GM19397 (cell line): Measurements from ENCODE around the gene TMEM271.

Source experiments
- ATAC-seq: cut with Tn5 transposase; IDR thresholded peaks from one replicate; pipeline ENCODE4 v1.9.1; 2021; ENCODE audit warnings: mild to moderate bottlenecking, moderate library complexity; ENCODE audit not compliant: unreplicated experiment

TMEM271 gene, protein sequence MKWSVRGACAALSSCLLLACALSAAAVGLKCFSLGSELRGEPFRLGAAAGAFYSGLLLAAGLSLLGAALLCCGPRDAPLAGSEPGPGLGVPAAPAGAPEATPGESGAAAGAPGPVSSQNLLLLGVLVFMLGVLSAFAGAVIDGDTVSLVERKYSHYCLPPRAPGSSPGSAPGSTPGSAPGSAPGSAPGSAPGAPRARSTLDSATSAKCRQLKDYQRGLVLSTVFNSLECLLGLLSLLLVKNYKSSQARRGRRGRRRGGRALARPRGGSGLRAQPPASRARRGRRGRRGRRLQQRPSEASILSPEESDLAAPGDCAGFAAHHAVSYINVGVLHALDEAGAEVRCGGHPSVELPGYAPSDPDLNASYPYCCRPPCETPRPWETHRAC

DNA sequence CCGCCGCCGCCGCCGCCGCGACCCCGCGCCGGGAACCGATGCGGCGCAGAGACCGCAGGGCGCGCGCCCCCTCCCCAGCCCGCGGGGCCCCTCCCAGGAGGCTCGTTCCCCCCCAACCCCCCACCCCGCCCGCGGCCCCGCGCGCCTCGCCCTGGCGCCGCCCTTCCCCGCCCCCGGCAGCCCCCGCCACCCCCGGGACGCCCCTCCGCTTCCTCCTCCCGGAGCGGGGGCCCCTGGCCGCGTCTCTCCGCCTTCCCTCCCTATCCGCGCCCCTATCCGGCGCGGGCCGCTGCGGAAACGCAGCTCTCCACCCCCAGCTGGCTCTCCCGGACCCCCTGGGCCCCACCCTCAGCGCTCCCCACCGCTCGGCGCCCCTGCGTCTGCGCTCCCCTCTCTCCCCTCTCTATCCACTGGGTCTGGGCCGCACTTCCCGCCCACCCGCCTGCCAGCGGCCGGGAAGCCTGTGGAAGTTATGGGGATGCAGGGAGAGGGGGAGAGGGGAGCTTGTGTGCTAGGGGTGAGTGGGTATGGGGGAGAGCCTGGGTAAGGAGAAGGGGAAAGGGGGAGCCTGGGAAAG is at the start of gene TMEM271:
Gene TMEM271, minus strand, starts transcription at position 51 of the 577 bp plus-strand sequence. CDS start 233 bp downstream, outside the sequence.
- ATAC-seq: no peak

DNA sequence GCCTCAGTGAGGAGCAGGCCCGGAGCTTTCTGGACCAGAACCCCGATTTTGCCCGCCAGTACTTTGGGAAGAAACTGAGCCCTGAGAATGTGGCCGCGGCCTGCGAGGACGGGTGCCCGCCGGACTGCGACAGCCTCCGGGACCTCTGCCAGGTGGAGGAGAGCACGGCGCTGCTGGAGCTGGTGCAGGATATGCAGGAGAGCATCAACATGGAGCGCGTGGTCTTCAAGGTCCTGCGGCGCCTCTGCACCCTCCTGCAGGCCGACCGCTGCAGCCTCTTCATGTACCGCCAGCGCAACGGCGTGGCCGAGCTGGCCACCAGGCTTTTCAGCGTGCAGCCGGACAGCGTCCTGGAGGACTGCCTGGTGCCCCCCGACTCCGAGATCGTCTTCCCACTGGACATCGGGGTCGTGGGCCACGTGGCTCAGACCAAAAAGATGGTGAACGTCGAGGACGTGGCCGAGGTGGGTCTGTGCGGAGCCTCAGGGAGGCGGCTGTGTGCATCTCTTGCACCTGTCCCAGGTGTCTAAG is 49.6 kb upstream of the TMEM271 start:
- no peak for ATAC-seq

DNA sequence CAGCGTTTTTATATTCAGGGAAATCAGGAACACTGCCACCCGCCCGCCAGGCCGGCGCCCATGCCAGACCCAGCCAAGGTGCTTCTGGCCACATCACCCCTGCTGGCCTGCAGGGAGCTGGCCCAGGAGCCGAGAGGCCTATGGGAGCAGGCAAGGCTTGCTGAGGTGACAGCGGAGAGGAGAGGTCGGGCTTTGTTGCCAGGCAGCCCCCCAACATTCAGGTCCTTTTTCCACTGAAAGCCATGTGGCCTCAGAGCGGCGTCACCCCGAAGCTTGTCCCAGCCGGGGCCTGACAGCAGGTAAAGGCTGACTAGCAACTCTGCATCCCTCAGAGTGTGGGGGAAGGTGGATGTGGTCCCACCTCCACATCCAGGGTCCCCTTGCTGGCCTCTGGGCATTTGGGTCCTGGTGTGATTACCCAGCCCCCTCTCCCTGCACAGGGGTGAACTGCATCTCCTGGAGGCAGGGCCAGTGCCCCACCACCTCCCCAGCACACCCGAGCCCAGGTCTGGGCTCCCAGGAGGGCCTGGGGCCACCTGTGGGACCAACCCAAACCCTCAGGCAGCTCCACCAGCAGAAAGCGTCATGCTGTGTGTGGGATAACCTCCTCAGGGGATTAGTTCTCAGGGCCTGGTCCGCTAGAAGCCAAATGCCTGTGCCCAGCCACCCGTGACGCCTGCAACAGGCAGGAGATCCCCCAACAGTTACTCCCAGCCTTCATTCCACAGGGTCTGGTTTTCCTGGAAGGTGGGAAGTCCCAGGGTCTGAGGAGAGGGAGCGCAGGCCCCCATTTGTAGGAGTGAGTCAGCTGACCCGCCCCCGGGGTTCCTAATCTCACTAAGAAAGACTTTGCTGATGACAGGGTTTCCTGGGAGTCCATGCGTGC is 48.9 kb upstream of the TMEM271 start, which contains the start of gene PDE6B:
Gene PDE6B, plus strand, starts transcription at position 869 of the 886 bp plus-strand sequence. CDS start 54 bp downstream, outside the sequence.
- ATAC-seq: no peak

DNA sequence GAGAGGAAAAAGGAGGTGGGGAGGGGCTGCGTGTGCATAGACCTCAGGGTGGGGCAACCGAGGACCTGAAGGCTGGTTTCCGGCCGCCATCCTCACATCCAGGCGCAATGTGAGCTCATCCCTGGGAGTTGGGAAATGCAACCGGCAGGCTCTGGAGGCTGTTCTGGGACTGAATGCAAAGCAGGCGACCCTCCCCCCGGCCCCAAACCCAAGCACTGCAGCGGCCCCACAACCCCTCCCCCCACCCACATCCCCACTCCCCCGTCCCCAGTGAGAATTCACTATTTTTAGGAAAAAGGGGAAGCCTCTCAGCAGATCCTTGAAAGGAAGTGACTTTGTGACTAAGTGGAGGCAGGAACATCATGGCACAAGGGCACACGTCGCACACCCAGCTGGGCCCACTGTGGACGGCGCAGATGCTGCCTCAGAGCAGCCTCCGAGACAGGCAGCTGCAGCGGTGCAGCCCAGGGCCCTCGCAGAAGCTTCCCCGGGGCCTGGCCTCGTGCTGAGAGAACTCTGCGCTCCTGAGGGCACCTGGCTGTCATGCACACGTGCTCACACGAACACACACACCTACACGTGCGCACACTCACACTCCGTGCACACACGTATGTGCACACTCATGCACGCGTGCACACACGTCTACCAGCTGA is 47.9 kb upstream of the TMEM271 start:
- no peak for ATAC-seq

DNA sequence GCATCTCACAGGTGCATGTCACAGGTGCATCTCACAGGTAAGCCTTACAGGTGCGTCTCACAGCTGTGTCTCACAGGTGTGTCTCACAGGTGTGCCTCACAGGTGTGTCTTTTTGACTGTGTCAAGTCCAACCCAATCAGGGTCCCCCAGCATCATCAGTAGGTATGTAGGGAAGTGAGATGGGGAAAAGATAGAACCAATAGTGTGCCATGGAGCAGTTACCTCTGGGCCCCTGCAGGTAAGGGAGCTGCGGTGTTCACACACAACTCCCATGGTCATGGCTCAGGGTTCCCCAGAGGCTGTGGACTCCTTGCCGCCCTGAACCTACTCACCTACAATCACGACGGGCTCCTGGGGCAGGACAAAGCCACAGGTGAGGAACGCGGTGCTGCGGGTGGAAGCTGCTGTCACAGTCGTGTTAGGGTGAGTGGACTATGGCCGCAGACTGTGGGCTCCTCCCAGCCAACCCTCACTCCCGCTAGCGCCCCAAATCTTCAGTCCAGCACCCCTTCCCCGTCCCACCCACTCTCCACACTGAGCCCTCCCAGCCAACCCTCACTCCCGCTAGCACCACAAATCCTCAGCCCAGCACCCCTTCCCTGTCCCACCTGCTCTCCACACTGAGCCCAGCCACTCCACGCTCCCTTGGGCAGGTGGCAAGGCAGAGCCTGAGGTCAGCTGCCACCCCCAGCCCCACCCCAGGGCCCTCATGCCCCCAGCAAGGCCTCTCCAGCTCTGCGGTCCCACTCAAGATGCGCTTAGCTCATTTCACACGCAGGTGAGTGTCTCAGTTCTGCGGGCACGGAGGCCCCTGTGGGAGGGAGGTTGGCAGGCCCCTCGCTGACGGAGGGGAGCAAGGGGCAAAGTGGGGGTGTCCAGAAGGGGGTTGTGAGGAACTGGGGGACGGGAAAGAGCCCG is 47.2 kb upstream of the TMEM271 start:
- ATAC-seq: no peak

DNA sequence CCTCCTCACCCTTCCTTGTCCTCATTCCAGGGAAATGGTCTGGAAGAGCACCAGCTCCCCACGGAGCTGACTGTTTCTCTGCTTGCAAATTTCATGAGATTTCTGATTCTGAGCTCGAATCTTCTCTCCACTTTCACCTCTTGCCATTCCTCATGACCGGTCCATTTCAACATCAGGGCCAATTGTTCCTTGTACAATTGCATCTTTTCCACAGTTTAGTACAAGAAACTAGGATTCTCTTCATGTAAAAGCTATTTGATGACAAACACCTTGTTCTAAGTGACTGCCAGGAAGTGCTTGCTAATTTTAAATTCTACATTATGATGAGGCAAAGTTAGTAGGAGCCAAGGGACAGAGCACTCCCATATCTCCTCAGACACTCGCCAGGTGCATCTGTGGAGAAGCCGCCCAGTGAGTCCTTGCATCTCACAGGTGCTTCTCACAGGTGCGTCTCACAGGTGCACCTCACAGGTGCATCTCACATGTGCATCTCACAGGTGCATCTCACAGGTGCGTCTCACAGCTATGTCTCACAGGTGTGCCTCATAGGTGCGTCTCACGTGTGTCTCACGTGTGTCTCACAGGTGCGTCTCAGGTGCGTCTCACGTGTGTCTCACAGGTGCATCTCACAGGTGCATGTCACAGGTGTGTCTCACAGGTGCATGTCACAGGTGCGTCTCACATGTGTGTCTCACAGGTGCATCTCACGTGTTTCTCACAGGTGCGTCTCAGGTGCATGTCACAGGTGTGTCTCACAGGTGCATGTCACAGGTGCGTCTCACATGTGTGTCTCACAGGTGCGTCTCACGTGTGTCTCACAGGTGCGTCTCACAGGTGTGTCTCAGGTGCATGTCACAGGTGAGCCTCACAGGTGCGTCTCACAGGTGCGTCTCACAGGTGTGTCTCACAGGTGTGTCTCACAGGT is 46.2 kb upstream of the TMEM271 start:
- no peak for ATAC-seq

DNA sequence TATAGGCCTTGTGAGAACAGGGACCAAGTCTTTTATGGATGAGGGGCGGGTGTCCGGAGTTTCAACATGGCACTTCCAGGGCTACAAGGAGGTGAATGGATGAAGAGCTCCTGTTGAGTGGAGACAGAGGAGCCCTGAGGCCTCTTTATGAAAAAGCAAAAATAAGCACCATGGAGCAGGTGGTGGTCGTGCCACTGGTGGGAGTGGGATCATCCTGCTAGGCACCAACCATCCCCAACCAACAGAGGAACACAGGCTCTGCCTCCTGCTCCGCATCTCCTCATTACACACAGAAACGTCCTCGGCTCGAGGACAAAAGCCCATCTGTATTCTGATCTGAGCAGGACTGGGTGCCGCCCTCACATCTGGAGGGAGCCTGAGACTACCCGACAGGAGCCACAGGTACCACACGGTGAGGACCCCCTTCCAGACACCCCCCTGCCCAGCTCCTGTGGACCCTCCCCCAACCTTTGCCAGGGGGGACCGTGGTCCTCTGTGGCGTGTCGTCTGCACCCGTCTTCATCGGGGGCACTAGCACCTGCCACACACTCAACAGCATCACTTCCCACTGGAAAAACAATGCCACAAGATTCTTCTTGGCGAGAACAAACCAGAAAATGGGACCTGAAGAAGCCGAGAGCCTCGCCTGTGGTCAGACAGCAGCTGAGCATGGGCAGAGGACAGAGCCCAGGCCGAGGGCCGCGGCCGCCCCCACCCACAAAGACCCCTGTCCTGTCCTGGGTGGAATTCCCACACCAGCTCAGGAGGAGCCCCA is 45.4 kb upstream of the TMEM271 start:
- no peak for ATAC-seq

DNA sequence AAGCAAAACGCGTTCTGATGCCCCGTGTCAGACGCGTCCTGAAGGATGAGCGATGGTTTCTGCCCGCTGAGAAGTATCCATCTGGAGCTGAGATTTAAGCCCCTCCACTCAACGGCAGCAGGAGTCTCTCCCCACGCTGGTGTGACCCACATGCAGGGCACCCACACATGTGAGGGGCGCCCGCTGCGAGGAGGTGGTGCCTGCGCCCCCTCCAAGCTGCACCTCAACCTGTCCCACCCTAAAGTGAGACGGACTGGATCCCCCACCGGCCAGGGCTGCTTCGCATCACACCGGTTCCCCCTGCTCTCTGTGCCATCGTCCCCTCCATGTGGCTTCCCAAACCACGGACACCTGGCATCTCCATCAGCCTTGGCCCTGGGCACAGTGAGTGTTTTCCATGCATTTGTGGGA is 44.8 kb upstream of the TMEM271 start:
- no peak for ATAC-seq

DNA sequence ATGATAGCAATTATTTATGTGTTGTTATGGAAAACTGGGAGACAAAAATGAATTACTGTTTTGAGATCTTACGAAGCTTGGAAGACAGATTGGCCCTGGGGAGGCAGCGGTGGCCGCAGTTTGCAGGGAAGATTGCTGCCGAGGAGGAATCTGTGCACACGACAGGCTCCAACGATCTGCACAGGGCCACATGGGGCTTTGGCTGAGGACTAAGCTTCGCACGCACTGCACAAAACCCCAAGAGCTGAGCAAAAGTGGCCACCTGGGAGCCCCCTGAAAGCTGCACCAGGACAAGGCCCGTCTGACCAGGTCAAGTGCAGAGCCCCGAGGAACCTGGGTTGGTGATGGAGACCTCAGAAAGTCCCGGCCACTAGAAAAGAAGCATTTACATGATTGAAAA is 44.1 kb upstream of the TMEM271 start:
- no peak for ATAC-seq

DNA sequence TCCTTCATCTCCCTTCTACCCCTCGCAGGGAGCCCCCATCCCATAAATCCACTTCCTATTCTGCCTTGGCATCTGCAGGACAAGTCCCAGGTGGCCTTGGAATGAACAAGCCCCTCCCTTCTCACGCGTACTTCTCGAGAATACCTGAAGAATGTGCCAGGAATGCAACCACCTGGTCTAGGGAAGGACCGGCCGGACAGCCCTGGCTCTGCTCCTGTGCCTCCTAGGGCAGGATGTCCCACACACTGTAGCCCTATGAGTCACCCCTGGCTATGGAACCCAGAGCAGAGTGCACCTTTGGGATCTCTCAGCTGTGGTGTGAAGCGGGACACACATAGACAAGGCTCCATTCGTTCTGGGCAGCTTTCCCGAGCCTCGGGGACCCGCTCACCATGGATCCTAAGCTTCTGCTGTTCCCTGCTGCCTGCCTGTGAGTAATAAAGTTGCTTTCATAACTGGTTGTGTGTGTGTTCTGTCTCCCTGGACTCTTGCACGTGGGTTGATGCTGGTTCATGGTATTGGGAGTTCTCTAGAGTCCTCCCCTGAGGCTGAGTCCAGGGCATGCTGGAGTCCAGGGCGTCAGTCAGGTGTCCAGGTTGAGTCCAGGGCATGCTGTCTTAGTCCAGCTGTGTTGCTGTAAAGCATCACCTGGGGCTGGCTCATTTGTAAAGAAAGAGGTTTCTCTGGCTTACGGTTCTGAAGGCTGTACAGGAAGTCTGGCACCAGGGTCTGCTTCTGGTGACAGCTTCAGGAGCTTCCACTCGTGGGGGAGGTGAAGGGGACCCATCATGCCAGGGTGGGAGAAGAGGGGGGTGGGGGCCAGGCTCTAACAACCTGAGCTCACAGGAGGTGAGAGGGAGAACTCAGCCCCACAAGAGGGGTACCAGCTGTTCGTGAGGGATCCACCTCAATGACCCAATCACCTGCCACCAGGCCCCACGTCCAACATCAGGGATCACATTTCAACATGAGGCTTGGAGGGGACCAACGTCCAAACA is 41.8 kb upstream of the TMEM271 start:
- ATAC-seq: no peak

DNA sequence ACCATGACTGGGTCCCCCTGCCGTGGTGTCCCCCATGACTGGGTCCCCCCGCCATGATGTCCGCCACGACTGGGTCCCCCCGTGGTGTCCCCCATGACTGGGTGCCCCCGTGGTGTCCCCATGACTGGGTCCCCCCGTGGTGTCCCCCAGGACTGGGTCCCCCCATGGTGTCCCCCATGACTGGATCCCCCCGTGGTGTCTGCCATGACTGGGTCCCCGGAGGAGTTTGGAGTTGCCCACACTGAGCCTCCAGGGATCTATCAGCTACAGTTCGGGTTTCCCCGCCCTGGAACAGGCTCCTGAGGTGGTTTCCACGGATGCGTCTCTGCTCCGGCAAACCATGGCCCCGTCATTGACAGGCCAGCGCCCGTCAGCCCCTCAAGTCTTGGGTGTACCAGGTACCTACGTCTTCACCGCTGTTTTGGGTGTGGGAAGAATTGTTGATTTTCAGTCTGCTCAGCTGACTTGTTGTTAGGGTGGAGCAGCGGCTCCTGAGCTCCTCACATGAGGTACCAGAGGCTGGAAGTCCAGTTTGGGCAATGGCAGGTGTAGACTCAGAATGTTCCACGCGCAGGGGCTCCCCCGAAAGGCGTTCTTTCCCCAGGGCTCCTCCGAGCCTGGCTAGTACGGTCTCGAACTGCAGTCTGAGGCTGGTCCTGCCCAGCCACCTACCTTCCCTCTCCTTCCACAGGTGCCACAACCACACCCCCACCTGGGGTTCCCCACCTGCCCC is 41.0 kb upstream of the TMEM271 start:
- no peak for ATAC-seq

DNA sequence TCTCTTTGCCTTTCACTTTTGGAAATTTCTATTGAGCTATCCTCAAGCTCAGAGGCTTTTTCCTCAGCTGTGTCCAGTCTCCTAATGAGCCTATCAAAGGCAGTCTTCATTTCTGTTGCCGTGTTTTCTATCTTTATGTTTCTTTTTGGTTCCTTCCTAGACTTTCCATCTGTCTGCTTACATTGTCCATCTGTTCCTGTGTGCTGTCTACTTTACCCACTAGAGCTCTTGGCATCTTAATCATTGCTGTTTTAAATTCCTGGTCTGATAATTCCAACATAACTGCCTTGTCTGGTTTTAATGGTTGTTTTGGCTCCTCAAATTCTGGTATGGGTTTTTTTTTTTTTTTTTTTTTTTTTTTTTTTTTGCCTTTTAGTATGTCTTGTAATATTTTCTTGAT is 40.0 kb upstream of the TMEM271 start:
- no peak for ATAC-seq

DNA sequence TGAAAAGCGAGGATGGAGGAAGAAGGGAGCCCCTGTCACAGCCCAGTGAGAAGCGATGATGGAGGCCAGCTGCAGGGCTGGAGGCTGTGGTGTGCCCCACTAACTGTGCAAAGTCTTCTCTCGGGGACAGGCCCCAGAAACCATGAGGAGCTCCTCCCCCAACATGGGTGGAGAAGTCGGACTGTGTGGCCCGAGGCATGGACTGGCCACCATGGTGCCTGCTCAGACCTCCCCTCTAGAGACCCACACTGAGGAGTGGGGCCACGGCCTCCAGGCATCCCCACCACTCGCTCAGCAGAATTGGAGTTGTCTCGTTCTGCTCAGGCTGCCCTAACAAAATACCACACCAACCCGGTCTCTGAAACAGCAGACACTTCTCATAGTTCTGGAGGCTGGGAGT is 37.0 kb upstream of the TMEM271 start:
- ATAC-seq: no peak

DNA sequence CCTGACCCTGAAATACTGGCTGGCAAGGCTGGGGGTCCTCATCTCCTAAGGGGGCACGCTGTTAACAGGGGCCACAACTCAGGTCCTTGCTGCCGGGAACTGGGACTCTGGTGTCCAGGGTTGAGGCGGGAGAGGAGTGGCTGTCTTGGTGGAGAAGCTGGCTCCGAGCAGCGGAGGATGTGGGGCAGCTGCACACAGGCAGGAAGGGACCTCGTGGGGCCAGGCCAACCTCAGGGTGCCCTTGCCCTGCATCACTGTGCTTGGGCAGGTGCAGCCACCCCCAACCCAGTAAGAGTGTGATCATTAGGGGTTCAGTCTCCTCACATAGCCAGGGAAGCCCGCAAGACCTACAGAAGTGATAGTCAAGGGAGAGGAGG is 36.6 kb upstream of the TMEM271 start:
- ATAC-seq: no peak

DNA sequence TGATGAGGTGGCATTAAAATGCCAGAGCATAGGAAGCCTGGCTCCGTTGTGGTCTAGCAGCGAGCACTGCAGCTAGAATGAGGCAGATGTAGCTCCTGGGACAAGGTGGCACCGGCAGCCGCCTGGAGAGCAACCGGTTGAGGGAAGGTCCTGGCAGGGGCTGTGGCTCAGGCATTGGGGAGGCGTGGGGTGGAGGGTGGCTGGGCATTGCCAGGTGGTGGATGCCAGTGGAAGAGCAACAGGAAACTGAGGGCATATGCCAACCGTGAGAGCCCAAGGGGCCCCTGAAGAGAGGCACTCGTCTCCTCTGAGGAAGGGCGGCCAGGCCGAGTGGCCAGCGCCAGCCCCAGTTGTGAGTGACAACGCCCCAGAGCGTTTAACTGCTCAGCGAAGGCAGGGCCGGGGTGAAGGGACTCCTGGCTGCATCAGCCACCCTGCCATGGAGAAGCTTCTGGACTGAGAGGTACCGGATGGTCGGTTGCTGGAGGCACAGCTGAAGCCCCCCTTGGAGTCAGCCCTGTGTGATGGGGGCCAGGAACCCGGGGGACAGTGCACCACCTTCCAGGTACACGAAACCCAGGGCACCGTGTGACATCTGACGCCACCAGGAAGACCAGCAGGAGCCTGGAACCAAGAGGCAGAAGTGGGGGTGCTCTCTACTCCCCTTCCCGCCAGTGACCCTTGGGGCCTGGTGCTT is 36.1 kb upstream of the TMEM271 start:
- no peak for ATAC-seq
